ENCODE measurements around the gene DDX24. TPM values are rescaled to one million over a fixed set of nuclear protein-coding genes. Genes with fewer than 3 reads are reported as not detected.

The DDX24 gene
- 75.8 TPM for total RNA-seq

GRCh38 chr14:94080621-94081385 is at the start of gene DDX24, which contains the start of gene IFI27L1:
Gene DDX24, minus strand, starts transcription at chr14:94081202. Its CDS starts 1,460 bp downstream, at chr14:94079742.
Gene IFI27L1, plus strand, starts transcription at chr14:94081310. Its CDS starts 15,628 bp downstream, at chr14:94096938.

GRCh38 chr14:94129111-94129757 is 48.2 kb upstream of the DDX24 start, which contains the start of gene IFI27L2:
Gene IFI27L2, minus strand, starts transcription at chr14:94129604. Its CDS starts 40 bp downstream, at chr14:94129564.

GRCh38 chr14:94110552-94111181 is 29.7 kb upstream of the DDX24 start, which contains the start of gene IFI27:
Gene IFI27, plus strand, starts transcription at chr14:94110736.

DNA sequence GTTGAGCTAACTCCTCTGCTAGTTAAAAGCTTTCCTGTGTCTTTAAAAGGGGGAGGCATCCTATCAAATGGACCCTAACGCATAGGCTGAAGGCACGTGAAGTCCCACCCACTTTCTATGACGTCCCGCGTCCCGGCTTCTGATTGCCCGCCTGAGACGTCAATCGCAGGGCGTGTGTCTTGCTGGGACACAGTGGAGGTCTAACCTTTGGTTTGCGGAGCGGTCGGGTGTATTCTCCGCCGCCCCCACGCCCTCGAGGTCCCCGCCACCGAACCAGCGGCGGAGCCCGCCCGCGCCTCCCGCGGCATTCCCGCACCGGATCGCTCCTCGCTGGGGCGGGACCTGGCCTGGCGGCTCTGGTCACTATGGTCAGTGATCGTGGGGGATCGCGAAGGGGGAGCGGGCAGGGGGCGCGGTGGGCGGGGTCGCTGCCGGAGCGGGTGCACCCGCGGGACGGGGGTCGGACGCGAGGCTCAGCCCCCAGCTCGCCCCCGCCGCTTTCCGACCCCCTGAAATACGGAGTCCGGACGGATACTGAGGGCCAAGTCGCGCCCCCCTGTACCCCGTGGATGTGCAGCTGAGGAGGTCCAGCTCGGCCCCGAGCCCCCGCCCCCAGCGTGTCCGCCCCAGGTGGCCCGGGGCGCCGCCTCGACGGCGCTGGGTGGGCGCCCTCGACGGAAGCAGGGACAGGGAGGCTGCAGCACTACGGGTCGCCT is 54.7 kb downstream of the DDX24 start, which contains the start of gene OTUB2:
TSS of gene OTUB2 (plus strand) at position 168 of the 716 bp plus-strand sequence. CDS start at position 366, 198 bp downstream.

Other genes starting within 250 kb of the DDX24 start
- gene FAM181A, start 153.9 kb downstream of the DDX24 start, total RNA-seq = not detected
- 14.4 TPM for gene ASB2, start 104.6 kb downstream of the DDX24 start, total RNA-seq
- gene CCDC197, start 83.9 kb downstream of the DDX24 start, total RNA-seq = 0.23 TPM
- gene OTUB2, start 54.9 kb downstream of the DDX24 start, total RNA-seq = 3.7 TPM
- 10.0 TPM for gene IFI27L1, start 108 bp upstream of the DDX24 start, total RNA-seq
- gene IFI27, start 29.5 kb upstream of the DDX24 start, total RNA-seq = 20.4 TPM
- 14.4 TPM for gene IFI27L2, start 48.4 kb upstream of the DDX24 start, total RNA-seq
- gene PPP4R4, start 93.1 kb upstream of the DDX24 start, total RNA-seq = 0.06 TPM
- gene SERPINA10, start 212.1 kb upstream of the DDX24 start, total RNA-seq = 0.06 TPM
- gene SERPINA6, start 242.1 kb upstream of the DDX24 start, total RNA-seq = 1.2 TPM